Measurements from ENCODE around the gene PGA3.

DNA sequence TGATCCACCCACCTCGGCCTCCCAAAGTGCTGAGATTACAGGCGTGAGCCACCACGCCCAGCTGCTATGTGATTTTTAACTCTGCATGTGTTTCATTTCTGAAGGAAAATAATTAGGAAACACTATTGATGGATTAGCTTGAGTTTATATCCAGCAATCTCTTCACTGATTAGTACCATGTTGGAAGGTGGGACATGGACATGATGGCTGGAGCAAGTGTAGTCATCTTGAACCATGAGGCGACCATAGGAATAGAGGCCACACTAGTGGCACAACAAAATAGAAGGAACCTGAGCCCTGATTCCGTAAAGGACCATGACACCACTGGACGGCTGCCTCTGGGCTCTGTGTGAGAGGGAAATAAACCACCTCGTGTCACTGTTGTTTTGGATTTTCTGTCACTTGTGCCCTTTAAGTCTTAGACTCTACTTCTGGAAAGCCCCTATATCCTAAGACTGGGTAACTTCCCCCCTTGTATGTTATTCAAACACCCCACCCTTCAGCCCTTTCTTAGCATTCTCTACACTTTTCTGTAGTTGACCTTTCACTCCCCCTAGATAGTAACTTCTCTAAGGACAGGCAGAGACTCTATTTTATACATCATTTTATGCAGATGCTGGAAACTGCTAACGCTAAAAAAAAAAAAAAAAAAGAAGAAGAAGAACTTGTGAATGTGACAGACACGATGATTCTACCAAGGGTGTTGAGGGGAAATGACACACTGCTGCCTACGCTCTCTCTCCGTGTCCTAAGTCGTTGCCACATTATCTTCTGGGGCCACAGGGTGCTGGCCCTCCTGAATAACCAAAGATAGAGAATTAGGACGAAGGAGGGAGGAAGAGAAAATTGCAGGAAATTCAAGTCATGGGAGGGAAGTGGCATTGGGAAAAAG is 39.4 kb upstream of the PGA3 start:
- TF ChIP-seq EZH2 (IDR thresholded peaks at IDR 0.05) = no peak
- no peak for TF ChIP-seq POLR2AphosphoS5 (IDR thresholded peaks at IDR 0.05; ENCODE audit: borderline replicate concordance, low read depth, low read length)

All from SK-N-MC (cell line).